A549 (cell line): ENCODE data around the gene BCL6B. TPM values are rescaled to one million over a fixed set of nuclear protein-coding genes. Genes with fewer than 3 reads are reported as not detected.

Experiments used
- ATAC-seq, 2 experiments: fragments of 200-7000 bp in 1 of 2; fragments of >200 bp in 1 of 2; cut with Nextera tagmentation in 1 of 2; cut with Tn5 transposase in 1 of 2; 3 replicates each; pipeline versions ENCODE4 v1.8.0 to v1.9.1; 2018 to 2020; ENCODE audit warnings: mild to moderate bottlenecking in 1 of 2, moderate library complexity in 1 of 2
- CTCF ChIA-PET: fragments of 300-600 bp; sonication (Branson Sonifier 250); formaldehyde crosslinking; extraction: SDS; loops from one replicate; lab custom pipeline; 2021; ENCODE audit warnings: antibody characterized with exemption, inconsistent platforms; lab: Yijun Ruan, JAX
- POLR2A ChIA-PET: fragments of 350-600 bp; formaldehyde crosslinking; extraction: SDS; loops from one replicate; lab custom pipeline; 2021; ENCODE audit warnings: antibody characterized with exemption, inconsistent platforms; lab: Yijun Ruan, JAX
- DNase-seq, 2 experiments: peaks; one replicate each; pipeline versions ENCODE4 v3.0.0 to v3.0.0-alpha.2; 2011 to 2016; ENCODE audit warnings: low read depth in 1 of 2, low spot score in 1 of 2
- FAIRE-seq: peaks from 2 replicates; lab custom pipeline; 2011; peaks lifted over from hg19 to GRCh38; lab: Jason Lieb, UNC
- H3K27ac ChIP-seq, 2 experiments: fragments of >200 bp; sonication (Bioruptor Twin); formaldehyde crosslinking; 3 replicates each; pipeline ENCODE4 v1.5.1; 2016 to 2017
- H3K4me1 ChIP-seq: fragments of >200 bp; sonication (Bioruptor Twin); formaldehyde crosslinking; 3 replicates; pipeline ENCODE4 v1.6.1; 2016
- H3K4me2 ChIP-seq: fragments of >200 bp; sonication (Bioruptor Twin); formaldehyde crosslinking; 3 replicates; pipeline ENCODE4 v1.6.1; 2016
- H3K4me3 ChIP-seq: fragments of >200 bp; sonication (Bioruptor Twin); formaldehyde crosslinking; 3 replicates; pipeline ENCODE4 v1.5.1; 2016
- H3K9me3 ChIP-seq: fragments of >200 bp; sonication (Bioruptor Twin); formaldehyde crosslinking; 3 replicates; pipeline ENCODE4 v1.6.1; 2016
- BHLHE40 ChIP-seq: IDR thresholded peaks from 2 replicates; pipeline ENCODE4 v1.6.1; 2012; ENCODE audit warnings: low read depth, low read length, inconsistent platforms
- CBX8 ChIP-seq: fragments of 200-600 bp; sonication (generic); IDR thresholded peaks from 2 replicates; pipeline ENCODE4 v1.6.1; 2016
- CEBPB ChIP-seq, 2 experiments: fragments of >200 bp in 1 of 2; sonication (Bioruptor Twin) in 1 of 2; formaldehyde crosslinking in 1 of 2; IDR thresholded peaks; 2 replicates each; pipeline ENCODE4 v1.6.1; 2012 to 2016
- CHD4 ChIP-seq: fragments of 200-600 bp; sonication (generic); IDR thresholded peaks from 2 replicates; pipeline ENCODE4 v1.6.1; 2016; ENCODE audit warnings: antibody characterized with exemption, mild to moderate bottlenecking, borderline replicate concordance
- EHMT2 ChIP-seq: fragments of 200-600 bp; sonication (generic); IDR thresholded peaks from 2 replicates; pipeline ENCODE4 v1.6.1; 2016; ENCODE audit warnings: antibody characterized with exemption, low read depth, mild to moderate bottlenecking, moderate library complexity
- ELK1 ChIP-seq: fragments of 150-350 bp; IDR thresholded peaks from 2 replicates; pipeline ENCODE4 v1.6.1; 2014; ENCODE audit warnings: low read depth, mild to moderate bottlenecking, low read length
- EP300 ChIP-seq, 2 experiments: fragments of >200 bp; sonication (Bioruptor Twin); formaldehyde crosslinking; IDR thresholded peaks; 2 replicates in 1 of 2; 3 replicates in 1 of 2; pipeline ENCODE4 v1.6.1; 2016 to 2017
- ESRRA ChIP-seq: fragments of 150-350 bp; IDR thresholded peaks from 2 replicates; pipeline ENCODE4 v1.6.1; 2014; ENCODE audit warnings: mild to moderate bottlenecking, low read length, borderline replicate concordance
- FOSB ChIP-seq: fragments of 250-450 bp; sonication (Bioruptor Pico); IDR thresholded peaks from 2 replicates; pipeline ENCODE4 v1.5.0; 2020; ENCODE audit warnings: mild to moderate bottlenecking, moderate library complexity
- FOSL2 ChIP-seq, 2 experiments: fragments of 450-650 bp in 1 of 2; fragments of >200 bp in 1 of 2; sonication (Bioruptor Twin) in 1 of 2; formaldehyde crosslinking; IDR thresholded peaks; 2 replicates each; pipeline versions ENCODE4 v1.5.0 to v1.6.1; 2016 to 2020; ENCODE audit warnings: mild to moderate bottlenecking in 1 of 2, moderate library complexity in 1 of 2
- FOXS1 ChIP-seq: fragments of 250-450 bp; sonication (Bioruptor Pico); IDR thresholded peaks from 2 replicates; pipeline ENCODE4 v1.5.0; 2020; ENCODE audit warnings: mild to moderate bottlenecking, moderate library complexity
- GATA3 ChIP-seq: IDR thresholded peaks from 2 replicates; pipeline ENCODE4 v1.6.1; 2012; ENCODE audit warnings: borderline replicate concordance
- HDAC2 ChIP-seq: fragments of 200-600 bp; sonication (generic); IDR thresholded peaks from 2 replicates; pipeline ENCODE4 v1.6.1; 2016
- HOXA7 ChIP-seq: fragments of 250-450 bp; sonication (Bioruptor Pico); IDR thresholded peaks from 2 replicates; pipeline ENCODE4 v1.5.0; 2020; ENCODE audit warnings: mild to moderate bottlenecking, moderate library complexity
- HOXB5 ChIP-seq: fragments of 250-450 bp; sonication (Bioruptor Pico); IDR thresholded peaks from 2 replicates; pipeline ENCODE4 v1.5.0; 2020; ENCODE audit warnings: mild to moderate bottlenecking, moderate library complexity
- KDM1A ChIP-seq: fragments of 200-600 bp; sonication (generic); IDR thresholded peaks from 2 replicates; pipeline ENCODE4 v1.6.1; 2016; ENCODE audit warnings: low read depth, mild to moderate bottlenecking
- MAZ ChIP-seq: fragments of 150-350 bp; IDR thresholded peaks from 2 replicates; pipeline ENCODE4 v1.6.1; 2014; ENCODE audit warnings: antibody characterized with exemption, low read depth, low read length, borderline replicate concordance
- MYC ChIP-seq: IDR thresholded peaks from 2 replicates; pipeline ENCODE4 v1.6.1; 2012; ENCODE audit warnings: mild to moderate bottlenecking, inconsistent platforms, low read length, improper control_type of control experiment, borderline replicate concordance
- NFE2L2 ChIP-seq: fragments of 150-350 bp; conservative IDR thresholded peaks from 2 replicates; pipeline ENCODE4 v1.6.1; 2014; ENCODE audit warnings: low read length
- NPAS2 ChIP-seq: fragments of 250-450 bp; sonication (Bioruptor Pico); IDR thresholded peaks from 2 replicates; pipeline ENCODE4 v1.8.0; 2022; ENCODE audit warnings: mild to moderate bottlenecking, moderate library complexity, borderline replicate concordance
- NR3C1 ChIP-seq: fragments of >200 bp; sonication (Bioruptor Twin); formaldehyde crosslinking; IDR thresholded peaks from 3 replicates; pipeline ENCODE4 v1.6.1; 2017
- PHF8 ChIP-seq: fragments of 200-600 bp; sonication (generic); IDR thresholded peaks from 2 replicates; pipeline ENCODE4 v1.6.1; 2016; ENCODE audit warnings: low read depth, mild to moderate bottlenecking, antibody characterized with exemption, moderate library complexity, borderline replicate concordance
- POLR2AphosphoS2 ChIP-seq: conservative IDR thresholded peaks from 2 replicates; pipeline ENCODE4 v1.6.1; 2012; ENCODE audit warnings: low read length, improper control_type of control experiment, inconsistent platforms
- RARB ChIP-seq: fragments of 250-450 bp; sonication (Bioruptor Pico); IDR thresholded peaks from 2 replicates; pipeline ENCODE4 v1.8.0; 2021; ENCODE audit warnings: mild to moderate bottlenecking, moderate library complexity
- RCOR1 ChIP-seq: fragments of 150-350 bp; IDR thresholded peaks from 2 replicates; pipeline ENCODE4 v1.6.1; 2014; ENCODE audit warnings: antibody characterized with exemption, low read length, low read depth
- RFX5 ChIP-seq: fragments of 450-650 bp; IDR thresholded peaks from 2 replicates; pipeline ENCODE4 v1.7.1; 2014; ENCODE audit warnings: antibody characterized with exemption, mild to moderate bottlenecking, moderate library complexity
- SMC3 ChIP-seq: fragments of >200 bp; sonication (Bioruptor Twin); formaldehyde crosslinking; IDR thresholded peaks from 3 replicates; pipeline ENCODE4 v1.6.1; 2018; ENCODE audit warnings: inconsistent platforms
- SREBF2 ChIP-seq: fragments of 450-650 bp; IDR thresholded peaks from 2 replicates; pipeline ENCODE4 v1.6.1; 2014; ENCODE audit warnings: mild to moderate bottlenecking, moderate library complexity
- TP53 ChIP-seq: fragments of 250-450 bp; sonication (Bioruptor Pico); IDR thresholded peaks from 2 replicates; pipeline ENCODE4 v1.5.0; 2021; ENCODE audit warnings: mild to moderate bottlenecking, moderate library complexity
- ZFP36 ChIP-seq: fragments of 450-650 bp; IDR thresholded peaks from 2 replicates; pipeline ENCODE4 v1.6.1; 2014; ENCODE audit warnings: borderline replicate concordance; ENCODE audit not compliant: partially characterized antibody
- ZSCAN20 ChIP-seq: fragments of 250-450 bp; sonication (Bioruptor Pico); IDR thresholded peaks from 2 replicates; pipeline ENCODE4 v1.8.0; 2022; ENCODE audit warnings: mild to moderate bottlenecking, moderate library complexity
- WGBS: methylation state at CpG from one replicate; pipeline ENCODE4 v1.1.6; 2017; ENCODE audit errors: missing lambda C conversion rate; 5-methylcytosine and 5-hydroxymethylcytosine counted together
- polyA plus RNA-seq, 4 experiments: library from polyadenylated mRNA; depleted of rRNA in 3 of 4; stranded (reverse); fragments of >200 nt; fragmentation: RNase III in 1 of 4; extraction: RNeasy Plus Mini Kit Qiagen cat#74134 plus additional on column Dnase treatment in 1 of 4; gene quantifications; 2 replicates in 3 of 4; 3 replicates in 1 of 4; pipeline ENCODE4 v1.2.3, GENCODE V29; 2011 to 2017
- TF ChIP-seq, protein P1 (sequence below): fragments of 250-450 bp; sonication (Bioruptor Pico); IDR thresholded peaks from 2 replicates; pipeline ENCODE4 v1.5.0; 2021; ENCODE audit warnings: mild to moderate bottlenecking, moderate library complexity, borderline replicate concordance
- TF ChIP-seq, protein P2 (sequence below): IDR thresholded peaks from 2 replicates; pipeline ENCODE4 v1.6.1; 2012; ENCODE audit warnings: low read depth, borderline replicate concordance
- TF ChIP-seq, protein P3 (sequence below): IDR thresholded peaks from 2 replicates; pipeline ENCODE4 v1.6.1; 2012
- TF ChIP-seq, protein P4 (sequence below): fragments of 450-650 bp; IDR thresholded peaks from 2 replicates; pipeline ENCODE4 v1.6.1; 2014; ENCODE audit warnings: antibody characterized with exemption
- TF ChIP-seq, protein P5 (sequence below): fragments of >200 bp; sonication (Bioruptor Twin); formaldehyde crosslinking; IDR thresholded peaks from 3 replicates; pipeline ENCODE4 v1.6.1; 2016

The BCL6B gene
- polyA plus RNA-seq, 2 of the 4 experiments (the other 2 are of a cell fraction) = 0.04 TPM; not detected in 1

GRCh38 chr17:7060165-7060891, 37.5 kb downstream of the BCL6B start:
- peaks cover 51% of the 10 kb centered on the region for H3K4me1 ChIP-seq
- ATAC-seq = peak; percentile 90 to 96
- peak overlapping the region; percentile 54 for H3K4me2 ChIP-seq
- FAIRE-seq = peak; percentile 100
- ChIA-PET POLR2A (interaction anchor here (1.1 to 1.7 kb wide), 2 partner anchors 24 to 118 kb away, joined by 4 to 7 read pairs; partner anchors contain the start of gene SLC16A13), CTCF (interaction anchor here (0.6 to 34.0 kb wide), 5 partner anchors 9 to 122 kb away, joined by 3 to 1477 read pairs (median 57); partner anchors contain the start of genes ASGR2, SLC16A11 and SLC16A13)
- DNase-seq = peak; percentile 96 to 98
- peak overlapping the region; percentile 79 to 91 for H3K27ac ChIP-seq
- no peaks in the 10 kb centered on the region for H3K9me3 ChIP-seq
- WGBS = under 1% methylated on average over 6 of the region's 6 CpGs
- H3K4me3 ChIP-seq = no peak overlapping the region
- TF ChIP-seq, protein P1, sequence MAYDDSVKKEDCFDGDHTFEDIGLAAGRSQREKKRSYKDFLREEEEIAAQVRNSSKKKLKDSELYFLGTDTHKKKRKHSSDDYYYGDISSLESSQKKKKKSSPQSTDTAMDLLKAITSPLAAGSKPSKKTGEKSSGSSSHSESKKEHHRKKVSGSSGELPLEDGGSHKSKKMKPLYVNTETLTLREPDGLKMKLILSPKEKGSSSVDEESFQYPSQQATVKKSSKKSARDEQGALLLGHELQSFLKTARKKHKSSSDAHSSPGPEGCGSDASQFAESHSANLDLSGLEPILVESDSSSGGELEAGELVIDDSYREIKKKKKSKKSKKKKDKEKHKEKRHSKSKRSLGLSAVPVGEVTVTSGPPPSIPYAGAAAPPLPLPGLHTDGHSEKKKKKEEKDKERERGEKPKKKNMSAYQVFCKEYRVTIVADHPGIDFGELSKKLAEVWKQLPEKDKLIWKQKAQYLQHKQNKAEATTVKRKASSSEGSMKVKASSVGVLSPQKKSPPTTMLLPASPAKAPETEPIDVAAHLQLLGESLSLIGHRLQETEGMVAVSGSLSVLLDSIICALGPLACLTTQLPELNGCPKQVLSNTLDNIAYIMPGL (CRISPR knock-in tag) = no peak
- no peak for TF ChIP-seq EHMT2
- TF ChIP-seq RFX5 = no peak
- peak; percentile 53 to 70; a peak in 2 of 5 replicates for TF ChIP-seq EP300 (IDR thresholded peaks at IDR 0.05)
- no peak for TF ChIP-seq HOXA7 (CRISPR knock-in tag)
- TF ChIP-seq FOSL2 (IDR thresholded peaks at IDR 0.05) = peak; percentile 98
- peak; percentile 100 for TF ChIP-seq FOSL2 (CRISPR knock-in tag; IDR thresholded peaks at IDR 0.05)
- TF ChIP-seq KDM1A = no peak
- 0 out of 3 replicates have a peak, but pooled peaks have one; percentile 1 for TF ChIP-seq SMC3
- TF ChIP-seq, protein P2, sequence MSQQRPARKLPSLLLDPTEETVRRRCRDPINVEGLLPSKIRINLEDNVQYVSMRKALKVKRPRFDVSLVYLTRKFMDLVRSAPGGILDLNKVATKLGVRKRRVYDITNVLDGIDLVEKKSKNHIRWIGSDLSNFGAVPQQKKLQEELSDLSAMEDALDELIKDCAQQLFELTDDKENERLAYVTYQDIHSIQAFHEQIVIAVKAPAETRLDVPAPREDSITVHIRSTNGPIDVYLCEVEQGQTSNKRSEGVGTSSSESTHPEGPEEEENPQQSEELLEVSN = no peak
- no peak for TF ChIP-seq PHF8
- TF ChIP-seq NR3C1 = no peak
- no peak for TF ChIP-seq HDAC2
- no peak for TF ChIP-seq HOXB5 (CRISPR knock-in tag)
- no peak for TF ChIP-seq CBX8
- no peak for TF ChIP-seq ELK1
- TF ChIP-seq ESRRA = 0 out of 2 replicates have a peak, but pooled peaks have one; percentile 38
- TF ChIP-seq CEBPB (IDR thresholded peaks at IDR 0.05) = peak; percentile 6 to 74; a peak in 2 of 4 replicates
- TF ChIP-seq BHLHE40 = no peak
- TF ChIP-seq, protein P3, sequence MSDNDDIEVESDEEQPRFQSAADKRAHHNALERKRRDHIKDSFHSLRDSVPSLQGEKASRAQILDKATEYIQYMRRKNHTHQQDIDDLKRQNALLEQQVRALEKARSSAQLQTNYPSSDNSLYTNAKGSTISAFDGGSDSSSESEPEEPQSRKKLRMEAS = peak; percentile 82
- TF ChIP-seq, protein P4, sequence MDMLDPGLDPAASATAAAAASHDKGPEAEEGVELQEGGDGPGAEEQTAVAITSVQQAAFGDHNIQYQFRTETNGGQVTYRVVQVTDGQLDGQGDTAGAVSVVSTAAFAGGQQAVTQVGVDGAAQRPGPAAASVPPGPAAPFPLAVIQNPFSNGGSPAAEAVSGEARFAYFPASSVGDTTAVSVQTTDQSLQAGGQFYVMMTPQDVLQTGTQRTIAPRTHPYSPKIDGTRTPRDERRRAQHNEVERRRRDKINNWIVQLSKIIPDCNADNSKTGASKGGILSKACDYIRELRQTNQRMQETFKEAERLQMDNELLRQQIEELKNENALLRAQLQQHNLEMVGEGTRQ = no peak
- no peak for TF ChIP-seq ZSCAN20 (CRISPR knock-in tag)
- TF ChIP-seq SREBF2 = no peak
- no peak for TF ChIP-seq POLR2AphosphoS2
- TF ChIP-seq NPAS2 (CRISPR knock-in tag) = no peak
- TF ChIP-seq MYC = no peak
- no peak for TF ChIP-seq CHD4
- no peak for TF ChIP-seq NFE2L2
- TF ChIP-seq MAZ = no peak
- TF ChIP-seq, protein P5, sequence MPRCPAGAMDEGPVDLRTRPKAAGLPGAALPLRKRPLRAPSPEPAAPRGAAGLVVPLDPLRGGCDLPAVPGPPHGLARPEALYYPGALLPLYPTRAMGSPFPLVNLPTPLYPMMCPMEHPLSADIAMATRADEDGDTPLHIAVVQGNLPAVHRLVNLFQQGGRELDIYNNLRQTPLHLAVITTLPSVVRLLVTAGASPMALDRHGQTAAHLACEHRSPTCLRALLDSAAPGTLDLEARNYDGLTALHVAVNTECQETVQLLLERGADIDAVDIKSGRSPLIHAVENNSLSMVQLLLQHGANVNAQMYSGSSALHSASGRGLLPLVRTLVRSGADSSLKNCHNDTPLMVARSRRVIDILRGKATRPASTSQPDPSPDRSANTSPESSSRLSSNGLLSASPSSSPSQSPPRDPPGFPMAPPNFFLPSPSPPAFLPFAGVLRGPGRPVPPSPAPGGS = peak; percentile 83; the same call in 2 of the 3 replicates
- TF ChIP-seq GATA3 = peak; percentile 87
- TF ChIP-seq FOXS1 (CRISPR knock-in tag) = no peak
- no peak for TF ChIP-seq FOSB (CRISPR knock-in tag)
- no peak for TF ChIP-seq RARB
- TF ChIP-seq RCOR1 = no peak
- no peak for TF ChIP-seq ZFP36
- no peak for TF ChIP-seq TP53
